IPS-20b (cell line): ENCODE measurements around the gene KCNIP4.

Experiments
- H3K27ac ChIP-seq: one replicate; pipeline ENCODE4 v1.5.1; 2013; ENCODE audit warnings: low read length
- H3K27me3 ChIP-seq: 2 replicates; pipeline ENCODE4 v1.6.1; 2013; ENCODE audit warnings: mild to moderate bottlenecking, low read length, inconsistent platforms; ENCODE audit not compliant: insufficient read depth
- H3K36me3 ChIP-seq: 2 replicates; pipeline ENCODE4 v1.6.1; 2013; ENCODE audit warnings: low read depth, mild to moderate bottlenecking, inconsistent platforms, low read length, moderate library complexity; ENCODE audit not compliant: insufficient read depth
- H3K4me1 ChIP-seq: 2 replicates; pipeline ENCODE4 v1.6.1; 2013; ENCODE audit warnings: mild to moderate bottlenecking, control low read depth, inconsistent platforms, low read length, moderate library complexity; ENCODE audit not compliant: insufficient read depth
- H3K4me3 ChIP-seq: 2 replicates; pipeline ENCODE4 v1.5.1; 2013; ENCODE audit warnings: mild to moderate bottlenecking, low read length, inconsistent platforms
- H3K9ac ChIP-seq: 2 replicates; pipeline ENCODE4 v1.6.1; 2013; ENCODE audit warnings: low read depth, mild to moderate bottlenecking, inconsistent platforms, low read length, moderate library complexity
- H3K9me3 ChIP-seq: 2 replicates; pipeline ENCODE4 v1.6.1; 2013; ENCODE audit warnings: mild to moderate bottlenecking, low read depth, low read length, inconsistent platforms; ENCODE audit not compliant: insufficient read depth

The KCNIP4 gene

DNA sequence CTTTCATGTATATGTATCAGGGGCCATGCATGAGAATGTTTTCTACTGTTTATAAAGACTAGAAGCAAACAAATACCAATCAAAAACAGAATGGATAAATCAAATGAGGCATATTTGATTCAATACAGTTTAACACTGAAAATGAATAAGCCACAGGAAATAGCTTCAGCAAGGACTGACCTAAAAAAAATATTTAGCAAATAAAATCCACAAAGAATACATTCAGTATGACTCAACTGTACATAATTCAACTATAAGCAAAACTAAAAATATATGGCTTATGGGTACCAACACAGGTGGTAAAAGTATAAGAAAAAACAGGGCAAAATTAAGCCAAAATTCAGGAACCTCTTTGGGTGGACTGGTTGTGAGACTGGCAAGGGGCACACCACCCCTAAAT lies 112.9 kb downstream of the KCNIP4 start:
- no peak overlapping the region for H3K9ac ChIP-seq
- H3K27ac ChIP-seq, result no peak overlapping the region
- H3K27me3 ChIP-seq, result no peaks in the 10 kb centered on the region
- no peaks in the 10 kb centered on the region for H3K36me3 ChIP-seq
- no peak overlapping the region for H3K4me3 ChIP-seq
- H3K9me3 ChIP-seq, result no peaks in the 10 kb centered on the region
- H3K4me1 ChIP-seq, result no peaks in the 10 kb centered on the region

DNA sequence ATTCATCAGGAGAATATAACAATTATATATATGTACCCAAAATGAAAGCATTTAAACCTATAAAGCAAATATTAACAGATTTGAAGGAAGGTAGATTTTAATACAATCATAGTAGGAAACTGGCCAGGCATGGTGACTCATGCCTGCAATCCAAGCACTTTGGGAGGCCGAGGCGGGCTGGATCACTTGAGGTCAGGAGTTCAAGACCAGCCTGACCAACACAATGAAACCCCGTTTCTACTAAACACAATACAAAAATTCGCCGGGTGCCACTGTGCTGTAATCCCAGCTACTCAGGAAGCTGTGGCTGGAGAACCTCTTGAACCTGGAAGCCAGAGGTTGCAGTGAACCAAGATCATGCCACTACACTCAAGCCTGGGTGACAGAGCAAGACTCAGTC lies 118.3 kb downstream of the KCNIP4 start:
- H3K27me3 ChIP-seq, result no peaks in the 10 kb centered on the region
- no peaks in the 10 kb centered on the region for H3K4me1 ChIP-seq
- no peaks in the 10 kb centered on the region for H3K36me3 ChIP-seq
- H3K4me3 ChIP-seq, result no peak overlapping the region
- H3K27ac ChIP-seq, result no peak overlapping the region
- H3K9ac ChIP-seq, result no peak overlapping the region
- H3K9me3 ChIP-seq, result no peaks in the 10 kb centered on the region

DNA sequence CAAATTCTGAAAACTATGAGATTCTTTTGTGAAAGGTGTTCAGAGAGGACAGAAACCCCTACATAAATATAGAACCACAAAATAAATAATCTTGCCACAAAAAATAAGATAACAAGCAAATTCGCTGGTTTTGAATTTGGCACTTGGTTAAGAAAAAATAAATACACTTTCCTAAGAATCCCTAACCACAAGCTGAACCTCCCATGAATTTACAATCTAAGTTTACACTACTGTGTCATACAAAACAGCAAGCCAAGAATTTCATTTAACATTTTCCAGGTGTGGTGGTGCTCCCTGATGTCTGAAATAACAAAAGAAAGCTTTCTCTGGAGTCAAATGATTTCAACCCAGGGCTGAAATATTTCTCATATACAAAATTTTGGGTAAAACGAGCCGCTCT lies 121.0 kb downstream of the KCNIP4 start:
- no peaks in the 10 kb centered on the region for H3K9me3 ChIP-seq
- H3K36me3 ChIP-seq, result no peaks in the 10 kb centered on the region
- H3K4me3 ChIP-seq, result no peak overlapping the region
- H3K4me1 ChIP-seq, result no peaks in the 10 kb centered on the region
- no peak overlapping the region for H3K27ac ChIP-seq
- no peak overlapping the region for H3K9ac ChIP-seq
- H3K27me3 ChIP-seq, result no peaks in the 10 kb centered on the region

DNA sequence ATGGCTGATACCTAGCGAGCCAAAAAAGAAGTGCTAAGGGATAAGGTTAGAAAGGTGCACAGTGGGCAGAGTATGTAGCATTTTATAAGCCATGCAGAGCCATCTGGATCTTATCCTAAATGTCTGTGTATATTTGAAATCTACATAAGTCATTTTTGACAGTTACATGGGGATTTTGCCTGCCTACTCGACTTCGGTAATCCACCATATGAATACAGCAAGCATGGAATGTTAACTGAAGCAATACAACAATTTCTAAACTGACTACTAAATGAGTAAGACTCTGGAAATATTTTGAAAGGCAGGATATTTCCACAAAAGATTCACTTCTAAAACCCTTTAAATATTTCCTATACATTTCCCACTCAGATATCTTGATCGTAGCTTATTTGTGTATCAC lies 122.5 kb downstream of the KCNIP4 start:
- Histone ChIP-seq H3K36me3 (no peaks in the 10 kb centered on the region), H3K27ac (no peak overlapping the region), H3K27me3 (no peaks in the 10 kb centered on the region), H3K4me3 (no peak overlapping the region), H3K9me3 (no peaks in the 10 kb centered on the region), H3K4me1 (no peaks in the 10 kb centered on the region), H3K9ac (no peak overlapping the region)

DNA sequence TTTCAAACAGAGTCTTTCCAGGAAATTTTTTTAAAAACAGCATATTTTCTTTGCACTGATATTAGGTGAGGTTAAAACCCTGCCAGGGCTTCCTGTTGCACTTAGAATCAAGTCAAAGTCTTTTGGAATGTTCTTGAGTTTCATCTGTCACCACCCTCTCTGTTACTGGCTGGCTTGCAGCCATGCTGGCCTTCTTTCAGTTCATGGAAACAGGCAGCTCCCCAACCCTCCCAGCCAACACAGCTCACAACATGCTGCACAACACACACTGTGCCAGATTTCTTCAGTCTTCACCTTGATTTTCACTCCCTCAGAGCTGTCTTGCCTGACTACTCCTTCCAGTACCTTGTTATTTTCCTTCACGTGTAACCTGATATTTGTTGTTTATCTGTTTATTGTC lies 129.5 kb downstream of the KCNIP4 start:
- no peaks in the 10 kb centered on the region for H3K27me3 ChIP-seq
- H3K9me3 ChIP-seq, result peaks cover 11% of the 10 kb centered on the region
- no peaks in the 10 kb centered on the region for H3K4me1 ChIP-seq
- H3K9ac ChIP-seq, result no peak overlapping the region
- no peak overlapping the region for H3K4me3 ChIP-seq
- H3K27ac ChIP-seq, result no peak overlapping the region
- no peaks in the 10 kb centered on the region for H3K36me3 ChIP-seq

DNA sequence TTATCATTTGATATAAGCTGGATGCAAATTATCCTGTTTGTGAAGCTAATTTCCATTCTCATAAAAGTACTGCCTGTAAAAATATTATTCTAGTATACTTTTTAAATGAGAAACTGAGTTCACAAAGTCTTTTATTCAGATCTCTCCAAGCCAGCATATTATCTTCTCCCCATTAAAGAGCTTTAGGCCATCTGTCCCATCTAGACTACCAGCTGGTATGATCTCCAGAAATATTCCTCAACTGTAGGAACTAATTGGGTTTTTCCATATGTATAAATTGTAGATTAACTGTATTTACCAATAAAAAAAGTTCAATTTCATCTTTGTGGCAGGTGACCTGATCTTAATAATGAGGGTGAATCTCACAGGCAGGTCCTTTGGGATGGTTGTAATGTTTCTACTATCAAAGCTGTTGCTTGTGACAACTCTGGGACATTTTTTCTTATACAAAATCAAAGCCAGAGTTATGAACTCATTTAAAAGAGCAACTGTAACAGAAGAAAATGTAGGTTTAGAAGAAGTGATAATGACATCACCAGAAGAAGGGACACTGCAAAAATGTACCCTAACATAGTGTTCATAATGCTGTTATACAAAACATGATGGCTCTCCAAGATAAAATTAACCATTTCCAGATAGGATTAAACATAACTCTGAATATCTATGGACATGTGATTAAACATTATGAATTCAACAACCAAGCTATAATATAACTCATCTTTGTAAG lies 132.8 kb downstream of the KCNIP4 start:
- H3K4me1 ChIP-seq, result no peaks in the 10 kb centered on the region
- peaks cover 11% of the 10 kb centered on the region for H3K9me3 ChIP-seq
- H3K27me3 ChIP-seq, result no peaks in the 10 kb centered on the region
- H3K9ac ChIP-seq, result no peak overlapping the region
- no peaks in the 10 kb centered on the region for H3K36me3 ChIP-seq
- H3K4me3 ChIP-seq, result no peak overlapping the region
- H3K27ac ChIP-seq, result no peak overlapping the region

DNA sequence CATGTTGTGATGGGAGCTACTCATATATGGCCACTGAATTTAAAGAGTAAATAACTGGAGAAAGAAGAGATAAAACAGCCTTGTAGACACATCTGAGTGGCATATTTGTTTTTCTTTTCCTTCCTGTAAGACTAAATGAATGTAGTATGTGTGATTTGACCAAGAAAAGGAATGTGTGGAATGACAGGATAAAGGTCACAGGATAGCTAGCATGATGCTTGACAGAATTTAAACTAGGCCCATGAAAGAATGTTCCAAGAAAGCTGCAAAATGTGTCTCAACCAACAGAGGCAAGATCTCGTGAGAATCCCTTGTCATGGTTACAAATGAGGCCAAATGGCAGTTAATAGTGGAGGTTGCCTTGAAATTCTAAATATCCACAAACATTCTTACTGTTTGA lies 137.0 kb downstream of the KCNIP4 start:
- no peak overlapping the region for H3K27ac ChIP-seq
- no peaks in the 10 kb centered on the region for H3K27me3 ChIP-seq
- H3K4me1 ChIP-seq, result no peaks in the 10 kb centered on the region
- no peak overlapping the region for H3K4me3 ChIP-seq
- H3K9me3 ChIP-seq, result peaks cover 11% of the 10 kb centered on the region
- no peak overlapping the region for H3K9ac ChIP-seq
- H3K36me3 ChIP-seq, result no peaks in the 10 kb centered on the region

DNA sequence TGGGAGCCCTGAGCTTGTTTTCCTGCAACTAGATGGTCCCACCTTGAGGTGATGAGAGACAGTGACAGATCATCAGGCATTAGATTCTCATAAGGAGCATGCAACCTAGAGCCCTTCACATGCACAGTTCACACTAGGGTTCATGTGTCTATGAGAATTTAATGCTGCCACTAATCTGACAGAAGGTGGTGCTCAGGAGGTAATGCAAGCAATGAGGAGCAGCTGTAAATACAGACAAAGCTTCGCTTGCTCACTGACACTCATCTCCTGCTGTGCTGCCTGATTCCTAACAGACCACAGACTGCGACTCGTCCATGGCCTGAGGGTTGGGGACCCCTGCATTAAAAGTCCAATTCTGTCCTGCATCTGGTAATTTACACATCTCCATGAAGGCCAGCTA lies 141.6 kb downstream of the KCNIP4 start:
- H3K4me1 ChIP-seq, result no peaks in the 10 kb centered on the region; the same call in 1 of the 2 replicates
- H3K9ac ChIP-seq, result no peak overlapping the region
- H3K27ac ChIP-seq, result no peak overlapping the region
- H3K9me3 ChIP-seq, result peaks cover 6% of the 10 kb centered on the region
- no peak overlapping the region for H3K4me3 ChIP-seq
- no peaks in the 10 kb centered on the region for H3K27me3 ChIP-seq
- H3K36me3 ChIP-seq, result no peaks in the 10 kb centered on the region

DNA sequence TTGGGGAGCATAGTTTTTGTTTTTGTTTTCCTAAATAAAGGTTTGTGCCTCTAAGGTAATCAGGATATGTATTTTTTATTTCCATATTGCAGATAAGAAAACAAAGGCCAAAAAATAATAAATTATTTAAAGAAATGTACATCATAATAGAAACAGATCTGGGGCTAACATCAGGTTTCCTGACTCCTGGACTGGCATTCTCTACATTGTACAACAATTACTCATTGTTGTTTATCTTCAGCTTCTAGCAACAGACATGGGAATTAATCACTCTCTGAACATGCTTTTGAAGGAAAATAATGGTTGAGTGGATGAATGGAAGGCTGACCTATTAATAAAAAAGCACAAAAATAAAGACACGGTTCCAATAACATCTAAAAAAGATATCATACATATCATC lies 146.2 kb downstream of the KCNIP4 start:
- Histone ChIP-seq H3K27ac (no peak overlapping the region), H3K36me3 (no peaks in the 10 kb centered on the region), H3K4me1 (no peaks in the 10 kb centered on the region; the same call in 1 of the 2 replicates), H3K9me3 (peaks cover 4% of the 10 kb centered on the region), H3K27me3 (no peaks in the 10 kb centered on the region), H3K9ac (no peak overlapping the region), H3K4me3 (no peak overlapping the region)

DNA sequence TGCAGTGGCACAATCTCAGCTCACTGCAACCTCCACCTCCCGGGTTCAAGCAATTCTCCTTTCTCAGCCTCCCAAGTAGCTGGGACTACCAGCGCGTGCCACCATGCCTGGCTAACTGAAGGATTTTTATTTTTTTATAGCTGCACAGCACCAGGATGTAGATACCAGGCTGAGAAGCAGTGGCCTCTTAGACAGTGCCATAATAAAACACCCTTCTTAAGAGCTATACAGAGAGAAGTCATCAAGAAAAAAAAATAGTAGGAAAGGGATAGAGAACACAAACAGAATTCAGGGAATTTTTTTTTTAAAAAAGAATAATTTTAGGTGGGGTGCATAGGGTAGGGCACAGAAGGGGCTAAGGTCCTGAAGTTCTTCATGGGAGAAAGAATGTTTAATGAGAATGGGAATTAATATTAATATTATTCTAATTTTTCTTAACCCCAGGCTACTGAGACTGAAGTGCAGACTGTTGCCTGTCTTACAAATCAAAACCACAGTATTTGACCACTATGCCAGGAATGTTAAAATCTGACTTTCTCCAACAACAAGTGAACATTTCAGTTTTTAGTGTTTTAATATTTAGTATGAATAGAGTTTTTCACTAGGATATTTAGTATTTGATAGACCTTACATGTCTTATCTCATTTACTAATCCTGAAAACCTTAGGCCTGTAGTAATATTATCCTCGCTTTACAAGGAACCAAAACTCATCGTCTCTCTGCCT lies 146.7 kb downstream of the KCNIP4 start:
- Histone ChIP-seq H3K27ac (no peak overlapping the region), H3K9ac (no peak overlapping the region), H3K27me3 (no peaks in the 10 kb centered on the region), H3K4me3 (no peak overlapping the region), H3K4me1 (no peaks in the 10 kb centered on the region; the same call in 1 of the 2 replicates), H3K9me3 (no peaks in the 10 kb centered on the region; the same call in 1 of the 2 replicates), H3K36me3 (no peaks in the 10 kb centered on the region)

DNA sequence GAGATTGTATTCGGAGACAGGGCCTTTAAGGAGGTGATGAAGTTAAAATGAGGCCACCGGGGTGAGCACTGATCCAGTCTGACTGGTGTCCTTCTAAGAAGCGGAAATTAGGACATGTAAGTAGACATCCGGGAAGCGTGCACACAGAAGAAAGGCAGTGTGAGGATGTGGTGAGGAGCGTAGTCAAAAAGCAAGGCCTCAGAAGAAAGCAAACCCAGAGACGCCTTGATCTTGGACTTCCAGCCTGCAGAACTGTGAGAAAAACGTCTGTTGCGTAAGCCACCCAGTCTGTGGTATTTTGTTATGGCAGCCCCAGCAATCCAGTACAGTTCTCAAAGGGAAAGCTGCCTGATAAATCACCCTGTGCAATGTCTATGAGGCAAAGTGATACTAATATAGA lies 153.5 kb downstream of the KCNIP4 start:
- Histone ChIP-seq H3K4me3 (no peak overlapping the region), H3K27ac (no peak overlapping the region), H3K27me3 (no peaks in the 10 kb centered on the region)

DNA sequence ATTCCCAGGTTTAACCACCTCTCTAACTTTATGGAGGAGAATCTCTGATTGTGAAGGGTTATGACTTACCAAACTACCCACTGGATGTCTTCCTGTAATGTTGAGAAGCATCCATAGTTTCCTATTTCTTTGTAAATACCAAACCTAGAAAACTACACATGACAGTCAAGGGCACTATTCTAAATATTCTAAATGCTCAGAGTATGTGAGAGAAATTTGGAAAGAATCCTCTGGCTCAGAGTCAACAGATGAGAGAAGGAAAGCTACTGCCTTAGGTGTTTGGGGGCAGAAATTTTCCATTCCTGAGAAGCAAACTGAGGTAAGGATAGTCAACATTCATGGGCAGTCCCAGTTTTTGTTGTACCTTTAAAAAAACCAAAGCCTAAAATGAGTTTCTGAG lies 155.8 kb downstream of the KCNIP4 start:
- Histone ChIP-seq H3K27me3 (no peaks in the 10 kb centered on the region), H3K9me3 (no peaks in the 10 kb centered on the region; the same call in 1 of the 2 replicates), H3K4me1 (no peaks in the 10 kb centered on the region), H3K36me3 (no peaks in the 10 kb centered on the region), H3K27ac (no peak overlapping the region), H3K4me3 (no peak overlapping the region), H3K9ac (no peak overlapping the region)

More for the DNA sequence above, 153.5 kb downstream of the KCNIP4 start:
- Histone ChIP-seq H3K36me3 (no peaks in the 10 kb centered on the region), H3K9ac (no peak overlapping the region), H3K9me3 (no peaks in the 10 kb centered on the region; the same call in 1 of the 2 replicates), H3K4me1 (no peaks in the 10 kb centered on the region)
